HEK293T (cell line): ENCODE results near the gene RBP5.

Experiments used
- CTCF ChIA-PET: fragments of 350-600 bp; formaldehyde crosslinking; extraction: SDS; loops from one replicate; lab custom pipeline; 2021; ENCODE audit warnings: antibody characterized with exemption, inconsistent platforms; lab: Yijun Ruan, JAX
- POLR2A ChIA-PET: fragments of 350-600 bp; formaldehyde crosslinking; extraction: SDS; loops from one replicate; lab custom pipeline; 2020; ENCODE audit warnings: antibody characterized with exemption, inconsistent platforms; lab: Yijun Ruan, JAX
- DNase-seq: peaks from one replicate; pipeline ENCODE4 v3.0.0; 2012; ENCODE audit warnings: mixed read lengths; ENCODE audit errors: extremely low spot score
- ARNT ChIP-seq: fragments of 450-650 bp; IDR thresholded peaks from 2 replicates; pipeline ENCODE4 v1.6.1; 2017; ENCODE audit warnings: mild to moderate bottlenecking
- BHLHE40 ChIP-seq: fragments of 450-650 bp; IDR thresholded peaks from 2 replicates; pipeline ENCODE4 v1.6.1; 2016; ENCODE audit warnings: mild to moderate bottlenecking, moderate library complexity, borderline replicate concordance
- CTBP1 ChIP-seq: fragments of 450-650 bp; IDR thresholded peaks from 2 replicates; pipeline ENCODE4 v1.6.1; 2016; ENCODE audit warnings: borderline replicate concordance
- ELF4 ChIP-seq: fragments of 450-650 bp; IDR thresholded peaks from 2 replicates; pipeline ENCODE4 v1.6.1; 2017; ENCODE audit warnings: antibody characterized with exemption
- FOXA1 ChIP-seq: fragments of 450-650 bp; IDR thresholded peaks from 2 replicates; pipeline ENCODE4 v1.6.1; 2016; ENCODE audit warnings: mild to moderate bottlenecking
- FOXK2 ChIP-seq: fragments of 450-650 bp; IDR thresholded peaks from 2 replicates; pipeline ENCODE4 v1.6.1; 2016; ENCODE audit warnings: mild to moderate bottlenecking
- FOXM1 ChIP-seq: fragments of 450-650 bp; IDR thresholded peaks from 2 replicates; pipeline ENCODE4 v1.6.1; 2017; ENCODE audit warnings: mild to moderate bottlenecking, borderline replicate concordance
- HDGF ChIP-seq: fragments of 450-650 bp; IDR thresholded peaks from 2 replicates; pipeline ENCODE4 v1.6.1; 2017; ENCODE audit warnings: antibody characterized with exemption, borderline replicate concordance
- L3MBTL2 ChIP-seq: fragments of 450-650 bp; conservative IDR thresholded peaks from 2 replicates; pipeline ENCODE4 v1.6.1; 2016; ENCODE audit warnings: mild to moderate bottlenecking
- LEF1 ChIP-seq: fragments of 450-650 bp; IDR thresholded peaks from 2 replicates; pipeline ENCODE4 v1.6.1; 2017; ENCODE audit warnings: mild to moderate bottlenecking, borderline replicate concordance
- NFRKB ChIP-seq: fragments of 450-650 bp; IDR thresholded peaks from 2 replicates; pipeline ENCODE4 v1.6.1; 2016; ENCODE audit warnings: mild to moderate bottlenecking, moderate library complexity
- SP1 ChIP-seq: fragments of 450-650 bp; IDR thresholded peaks from 2 replicates; pipeline ENCODE4 v1.6.1; 2017
- SUZ12 ChIP-seq: fragments of 450-650 bp; IDR thresholded peaks from 2 replicates; pipeline ENCODE4 v1.6.1; 2016; ENCODE audit warnings: mild to moderate bottlenecking
- TARDBP ChIP-seq: fragments of 450-650 bp; IDR thresholded peaks from 2 replicates; pipeline ENCODE4 v1.6.1; 2016
- ZNF384 ChIP-seq: fragments of 450-650 bp; IDR thresholded peaks from 2 replicates; pipeline ENCODE4 v1.6.1; 2016
- TF ChIP-seq, protein P1 (sequence below): fragments of 450-650 bp; IDR thresholded peaks from 2 replicates; pipeline ENCODE4 v1.6.1; 2016

RBP5 gene

DNA sequence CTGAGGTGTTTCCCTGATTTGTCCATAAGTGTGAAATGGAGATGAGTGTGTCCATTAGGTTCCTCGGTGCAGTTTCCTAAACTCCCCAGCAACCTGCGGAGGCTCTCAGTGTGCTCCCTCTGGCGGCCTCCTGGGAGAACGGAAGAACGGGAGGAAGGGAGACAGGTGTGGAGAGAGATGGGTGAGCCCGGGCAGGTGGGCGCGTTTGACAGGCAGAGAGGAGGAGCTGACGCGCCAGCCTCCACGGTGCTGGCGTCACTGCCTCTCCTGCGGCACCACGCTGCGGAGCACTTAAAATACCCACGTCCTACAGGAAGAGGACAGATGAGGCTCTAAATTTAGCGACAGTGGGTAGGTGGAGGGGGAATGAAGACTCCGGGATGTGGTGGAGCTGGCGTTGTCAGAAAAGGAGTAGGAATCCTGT is 34.0 kb upstream of the RBP5 start:
- POLR2A ChIA-PET: interaction anchor here (1.5 kb wide), 1 partner anchor 219 kb away, joined by 4 read pairs; the partner anchor contains the start of genes C12orf57 and RNU7-1
- CTCF ChIA-PET: interaction anchor here (1.1 to 1.8 kb wide), 2 partner anchors 16 to 26 kb away, joined by 4 to 5 read pairs; no protein-coding TSS in a partner anchor
- DNase-seq: peak; percentile 43
- TF ChIP-seq, protein P1, sequence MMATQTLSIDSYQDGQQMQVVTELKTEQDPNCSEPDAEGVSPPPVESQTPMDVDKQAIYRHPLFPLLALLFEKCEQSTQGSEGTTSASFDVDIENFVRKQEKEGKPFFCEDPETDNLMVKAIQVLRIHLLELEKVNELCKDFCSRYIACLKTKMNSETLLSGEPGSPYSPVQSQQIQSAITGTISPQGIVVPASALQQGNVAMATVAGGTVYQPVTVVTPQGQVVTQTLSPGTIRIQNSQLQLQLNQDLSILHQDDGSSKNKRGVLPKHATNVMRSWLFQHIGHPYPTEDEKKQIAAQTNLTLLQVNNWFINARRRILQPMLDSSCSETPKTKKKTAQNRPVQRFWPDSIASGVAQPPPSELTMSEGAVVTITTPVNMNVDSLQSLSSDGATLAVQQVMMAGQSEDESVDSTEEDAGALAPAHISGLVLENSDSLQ: no peak
- TF ChIP-seq SUZ12: no peak
- TF ChIP-seq ARNT: no peak
- TF ChIP-seq BHLHE40: no peak

GRCh38 chr12:7161811-7162210 is 33.1 kb upstream of the RBP5 start:
- DNase-seq: no peak
- CTCF ChIA-PET: interaction anchor here (1.1 to 1.8 kb wide), 2 partner anchors 15 to 27 kb away, joined by 4 to 5 read pairs; no protein-coding TSS in a partner anchor
- POLR2A ChIA-PET: no interaction called here
- TF ChIP-seq TARDBP (no peak), FOXA1 (no peak), ELF4 (no peak), NFRKB (no peak)

DNA sequence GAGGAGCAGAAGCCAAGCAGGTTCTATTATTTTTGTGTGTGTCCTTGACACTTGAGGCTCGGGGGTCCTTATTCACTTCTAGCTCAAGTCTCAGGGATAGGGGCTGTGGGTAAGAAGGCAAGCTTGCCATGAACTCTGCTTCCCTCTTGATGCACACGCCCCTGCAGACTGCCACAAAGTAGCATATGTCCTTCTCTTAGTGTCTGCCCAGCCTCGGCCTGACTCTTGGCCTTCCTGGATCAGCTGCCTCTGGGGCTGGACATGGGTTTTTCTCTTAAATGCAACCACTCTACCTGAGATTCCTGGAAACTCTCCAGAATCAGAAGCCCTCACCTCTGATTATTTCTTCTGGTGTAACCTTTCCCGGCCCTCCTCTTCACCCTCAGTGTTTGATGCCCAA is 32.6 kb upstream of the RBP5 start:
- no peak for DNase-seq
- CTCF ChIA-PET: interaction anchor here (0.8 to 1.8 kb wide), 2 partner anchors 17 to 27 kb away, joined by 3 to 5 read pairs; no protein-coding TSS in a partner anchor
- TF ChIP-seq, protein P1: no peak
- TF ChIP-seq TARDBP: no peak
- no peak for TF ChIP-seq LEF1
- POLR2A ChIA-PET: no interaction called here

DNA sequence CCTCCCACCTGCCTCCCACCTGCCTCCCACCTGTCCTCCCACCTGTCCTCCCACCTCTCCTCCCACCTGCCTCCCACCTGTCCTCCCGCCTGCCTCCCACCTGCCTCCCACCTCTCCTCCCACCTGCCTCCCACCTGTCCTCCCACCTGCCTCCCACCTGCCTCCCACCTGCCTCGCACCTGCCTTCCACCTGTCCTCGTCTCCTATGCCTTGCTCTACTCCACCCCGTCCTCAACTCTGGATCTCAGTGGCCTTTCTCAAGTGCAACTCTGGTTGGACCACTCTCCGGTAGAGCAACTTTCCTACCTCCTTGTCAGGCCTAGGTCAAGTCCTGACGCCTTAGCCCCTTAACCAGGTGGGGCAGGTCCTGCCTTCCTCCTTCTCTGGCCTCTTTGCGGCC is 31.5 kb upstream of the RBP5 start:
- CTCF ChIA-PET: no interaction called here
- no peak for DNase-seq
- no peak for TF ChIP-seq TARDBP
- no peak for TF ChIP-seq FOXK2
- TF ChIP-seq FOXM1: no peak
- TF ChIP-seq NFRKB: no peak
- no peak for TF ChIP-seq L3MBTL2
- POLR2A ChIA-PET: no interaction called here

GRCh38 chr12:7158781-7159609 is 30.3 kb upstream of the RBP5 start:
- ChIA-PET CTCF (no interaction called here), POLR2A (no interaction called here)
- TF ChIP-seq L3MBTL2 (no peak), ZNF384 (no peak), CTBP1 (no peak), LEF1 (no peak), HDGF (no peak), FOXA1 (no peak), NFRKB (no peak), TARDBP (no peak), ARNT (no peak), BHLHE40 (no peak), FOXM1 (no peak), SP1 (no peak), FOXK2 (no peak)
- DNase-seq: no peak

DNA sequence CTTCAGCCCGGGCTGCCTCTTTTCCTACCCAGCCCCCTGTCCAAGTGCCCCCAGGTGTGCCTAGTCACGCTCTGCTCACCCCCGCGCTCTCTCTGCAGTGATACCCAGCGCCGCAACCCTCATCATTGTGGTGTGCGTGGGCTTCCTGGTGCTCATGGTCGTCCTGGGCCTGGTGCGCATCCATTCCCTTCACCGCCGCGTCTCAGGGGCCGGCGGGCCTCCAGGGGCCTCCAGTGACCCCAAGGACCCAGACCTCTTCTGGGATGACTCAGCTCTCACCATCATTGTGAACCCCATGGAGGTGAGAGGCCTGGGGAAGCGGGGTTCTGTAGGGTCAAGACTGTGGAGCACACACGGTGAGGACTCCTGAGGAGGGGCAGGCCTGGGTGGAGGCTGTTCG is 28.7 kb upstream of the RBP5 start:
- TF ChIP-seq, protein P1: no peak
- POLR2A ChIA-PET: no interaction called here
- CTCF ChIA-PET: no interaction called here
- DNase-seq: no peak

- DNase-seq: no peak
- CTCF ChIA-PET: interaction anchor here (0.5 to 1.8 kb wide), 2 partner anchors 12 to 32 kb away, joined by 3 to 11 read pairs; no protein-coding TSS in a partner anchor
- TF ChIP-seq ELF4 (no peak), TARDBP (no peak), NFRKB (no peak), ZNF384 (no peak), FOXK2 (no peak), CTBP1 (no peak), SUZ12 (no peak), BHLHE40 (no peak), FOXA1 (no peak), HDGF (no peak), LEF1 (no peak), ARNT (no peak), L3MBTL2 (no peak), SP1 (no peak), FOXM1 (no peak)
- TF ChIP-seq, protein P1: no peak
- POLR2A ChIA-PET: no interaction called here
Observed at GRCh38 chr12:7156259-7157197, 27.8 kb upstream of the RBP5 start.
